HG02610 (cell line): Measurements from ENCODE around the gene ODAD4.
A peak's percentile ranks its signal among the peaks of the same experiment; 100 is the strongest.

Source experiments
- ATAC-seq: cut with Tn5 transposase; IDR thresholded peaks from one replicate; pipeline ENCODE4 v1.9.1; 2021; ENCODE audit warnings: mild to moderate bottlenecking, moderate library complexity; ENCODE audit not compliant: unreplicated experiment

ODAD4 gene

DNA sequence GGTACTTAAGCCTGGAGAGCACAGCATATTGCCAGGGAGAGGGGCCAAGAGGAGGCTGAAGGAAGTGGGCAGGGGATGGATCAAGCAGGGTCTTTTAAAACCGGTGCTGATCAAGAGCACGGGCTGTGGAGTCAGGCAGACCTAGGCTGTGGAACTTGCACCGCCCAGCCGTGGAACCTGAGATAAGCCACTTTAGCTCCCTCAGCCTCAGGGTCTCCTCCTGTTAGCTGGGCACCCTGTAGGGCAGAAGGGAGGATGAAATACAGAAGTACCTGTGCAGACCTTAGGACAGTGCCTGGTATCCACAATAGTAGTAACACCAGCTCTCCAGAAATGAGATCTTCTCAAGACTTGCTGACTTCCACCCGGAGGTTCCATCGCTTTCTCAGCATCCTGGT lies 9.3 kb downstream of the ODAD4 start:
- no peak for ATAC-seq

DNA sequence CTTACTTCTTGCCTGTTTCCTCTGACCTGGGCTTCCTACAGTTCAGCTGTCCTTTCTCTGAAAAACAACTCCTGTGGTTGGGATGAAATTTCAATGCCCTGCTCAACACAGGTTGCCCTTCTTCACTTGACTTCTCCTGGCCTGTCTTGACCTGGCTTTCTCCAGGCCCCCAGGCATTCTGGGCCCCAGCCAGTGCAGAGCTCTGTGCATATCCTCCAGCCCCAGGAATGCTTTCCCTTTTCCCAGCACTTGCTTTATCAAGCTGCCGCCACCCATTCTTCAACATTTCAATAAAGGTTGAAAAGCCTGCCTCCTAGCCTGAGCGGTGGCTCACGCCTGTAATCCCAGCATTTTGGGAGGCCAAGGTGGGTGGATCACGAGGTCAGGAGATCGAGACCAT lies 10.8 kb downstream of the ODAD4 start:
- no peak for ATAC-seq

DNA sequence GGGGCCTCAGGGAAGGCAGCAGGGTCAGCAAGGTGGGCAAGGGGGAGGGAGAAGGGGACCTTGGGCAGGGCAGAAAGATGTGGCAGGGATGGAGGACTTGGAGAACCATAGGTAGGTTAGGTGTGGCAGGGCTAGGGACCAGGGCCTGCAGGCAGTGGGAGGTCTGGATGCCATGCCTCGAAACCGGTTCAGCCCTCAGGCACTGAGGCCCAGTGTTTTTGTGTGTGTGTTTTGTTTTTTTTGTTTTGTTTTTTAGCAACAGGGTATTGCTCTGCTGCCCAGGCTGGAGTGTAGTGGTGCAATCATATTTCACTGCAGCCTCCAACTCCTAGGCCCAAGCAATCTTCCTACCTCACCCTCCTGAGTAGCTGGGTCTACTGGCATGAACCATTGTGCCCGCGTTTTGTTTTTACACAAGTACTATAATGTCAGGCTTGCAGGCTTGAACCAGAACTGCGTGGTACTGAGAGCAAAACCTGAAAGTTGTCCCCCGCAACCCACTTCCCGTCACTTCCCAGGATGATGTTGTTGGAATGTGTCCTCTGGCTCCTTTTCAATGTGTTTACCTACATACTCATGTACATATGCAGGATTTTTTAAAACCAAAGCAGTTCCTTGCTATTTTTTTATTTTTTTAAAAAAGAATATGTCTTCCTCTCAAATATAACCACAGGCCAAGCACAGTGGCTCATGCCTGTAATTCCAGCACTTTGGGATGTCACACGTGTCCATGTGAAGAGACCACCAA lies 12.4 kb downstream of the ODAD4 start:
- ATAC-seq, result no peak

DNA sequence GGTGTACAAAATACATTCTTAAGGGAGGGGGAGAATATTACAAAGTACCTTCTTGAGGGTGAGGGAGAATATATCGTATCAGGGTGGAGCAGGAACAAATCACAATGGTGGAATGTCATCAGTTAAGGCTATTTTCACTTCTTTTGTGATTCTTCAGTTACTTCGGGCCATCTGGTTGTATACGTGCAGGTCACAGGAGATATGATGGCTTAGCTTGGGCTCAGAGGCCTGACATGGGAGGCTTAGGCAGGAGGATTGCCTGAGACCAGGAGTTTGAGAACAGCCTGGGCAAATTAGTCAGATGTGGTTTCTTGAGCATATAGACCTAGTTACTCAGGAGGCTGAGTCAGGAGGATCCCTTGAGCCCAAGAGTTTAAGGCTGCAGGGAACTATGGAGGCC lies 13.1 kb downstream of the ODAD4 start:
- ATAC-seq, result no peak

DNA sequence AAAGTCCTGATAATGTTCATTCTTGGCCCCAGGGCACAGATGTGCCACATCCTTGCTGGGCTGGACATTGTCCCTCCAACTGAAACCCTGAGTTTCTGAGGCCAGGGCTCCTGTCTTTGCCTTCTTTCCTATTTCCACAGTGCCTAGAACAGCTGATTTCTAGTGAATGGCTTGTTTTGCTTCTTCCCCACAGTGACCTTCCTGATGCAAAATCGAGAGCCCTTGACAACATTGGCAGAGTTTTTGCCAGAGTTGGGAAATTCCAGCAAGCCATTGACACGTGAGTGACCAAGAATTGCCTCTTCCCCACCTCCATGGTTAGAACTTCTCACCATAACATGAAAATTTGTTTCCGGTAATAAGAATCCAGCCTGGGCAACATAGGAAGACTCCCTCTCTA lies 14.5 kb downstream of the ODAD4 start:
- no peak for ATAC-seq

DNA sequence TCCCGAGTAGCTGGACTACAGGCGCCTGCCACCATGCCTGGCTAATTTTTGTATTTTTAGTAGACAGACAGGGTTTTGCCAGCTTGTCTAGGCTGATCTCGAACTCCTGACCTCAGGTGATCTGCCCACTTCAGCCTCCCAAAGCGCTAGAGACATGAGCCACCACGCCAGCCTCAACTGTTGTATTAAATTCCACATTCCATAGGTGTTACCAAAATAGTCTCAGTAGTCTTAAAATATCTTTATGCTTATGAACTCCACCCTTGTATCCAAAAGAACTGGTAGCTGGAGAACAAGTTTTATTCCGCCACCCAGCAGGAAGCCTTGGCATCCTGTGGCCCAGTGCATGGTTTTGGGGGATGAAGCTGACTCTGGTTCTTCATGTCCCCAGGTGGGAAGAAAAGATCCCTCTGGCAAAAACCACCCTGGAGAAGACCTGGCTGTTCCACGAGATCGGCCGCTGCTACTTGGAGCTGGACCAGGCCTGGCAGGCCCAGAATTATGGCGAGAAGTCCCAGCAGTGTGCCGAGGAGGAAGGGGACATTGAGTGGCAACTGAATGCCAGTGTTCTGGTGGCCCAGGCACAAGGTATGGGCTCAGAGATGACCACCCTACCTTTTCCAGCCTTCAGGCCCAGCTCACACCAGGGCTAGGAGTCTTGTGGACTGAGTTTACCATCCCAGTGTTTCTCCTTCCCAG lies 18.5 kb downstream of the ODAD4 start:
- no peak for ATAC-seq

DNA sequence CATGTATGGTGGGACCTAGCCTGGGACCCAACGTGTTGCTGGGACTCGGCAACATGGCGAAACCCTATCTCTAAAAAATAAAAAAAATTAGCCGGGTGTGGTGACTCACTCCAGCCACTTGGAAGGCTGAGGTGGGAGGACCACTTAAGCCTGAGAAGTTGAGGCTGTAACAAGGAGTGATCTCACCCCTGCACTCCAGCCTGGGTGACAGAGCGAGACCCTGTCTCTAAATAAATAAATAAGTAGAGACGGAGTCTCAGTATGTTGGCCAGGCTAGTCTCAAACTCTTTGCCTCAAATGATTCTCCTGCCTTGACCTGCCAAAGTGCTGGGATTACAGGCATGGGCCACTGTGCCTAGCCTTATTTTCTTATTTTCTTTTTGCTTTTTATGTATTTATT lies 26.1 kb downstream of the ODAD4 start:
- ATAC-seq, result no peak

DNA sequence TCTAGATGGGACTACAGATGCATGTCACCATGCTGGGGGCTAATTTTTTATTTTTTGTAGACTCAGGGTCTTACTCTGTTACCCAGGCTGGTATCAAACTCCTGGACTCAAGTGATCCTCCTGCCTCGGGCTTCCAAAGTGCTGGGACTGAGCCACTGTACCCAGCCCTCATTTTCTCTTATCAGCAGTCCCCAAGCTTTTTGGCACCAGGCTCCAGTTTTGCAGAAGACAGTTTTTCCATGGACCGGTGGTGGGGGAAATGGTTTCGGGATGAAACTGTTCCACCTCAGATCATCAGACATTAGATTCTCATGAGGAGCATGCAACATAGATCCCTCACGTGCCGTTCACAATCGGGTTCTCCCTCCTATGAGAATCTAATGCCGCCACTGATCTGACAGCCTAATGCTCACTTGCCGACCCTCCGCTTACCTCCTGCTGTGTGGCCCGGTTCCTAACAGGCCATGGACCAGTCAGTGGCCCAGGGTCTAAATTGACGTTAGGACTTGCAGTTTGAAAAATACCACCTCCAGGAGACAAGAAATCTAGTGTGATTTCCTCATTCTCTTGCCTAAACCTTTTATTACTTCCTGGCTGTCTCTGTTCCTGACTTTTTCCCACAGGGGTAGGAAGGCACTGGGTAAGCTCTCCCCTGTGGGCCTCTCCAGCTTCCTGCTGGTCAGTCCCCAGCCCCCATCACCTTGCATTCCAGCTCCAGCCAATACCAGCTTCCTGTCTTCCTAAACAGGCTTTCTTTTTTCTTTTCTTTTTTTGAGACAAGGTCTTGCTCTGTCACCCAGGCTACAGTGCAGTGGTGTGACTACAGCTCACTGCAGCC lies 26.8 kb downstream of the ODAD4 start:
- ATAC-seq, result no peak

DNA sequence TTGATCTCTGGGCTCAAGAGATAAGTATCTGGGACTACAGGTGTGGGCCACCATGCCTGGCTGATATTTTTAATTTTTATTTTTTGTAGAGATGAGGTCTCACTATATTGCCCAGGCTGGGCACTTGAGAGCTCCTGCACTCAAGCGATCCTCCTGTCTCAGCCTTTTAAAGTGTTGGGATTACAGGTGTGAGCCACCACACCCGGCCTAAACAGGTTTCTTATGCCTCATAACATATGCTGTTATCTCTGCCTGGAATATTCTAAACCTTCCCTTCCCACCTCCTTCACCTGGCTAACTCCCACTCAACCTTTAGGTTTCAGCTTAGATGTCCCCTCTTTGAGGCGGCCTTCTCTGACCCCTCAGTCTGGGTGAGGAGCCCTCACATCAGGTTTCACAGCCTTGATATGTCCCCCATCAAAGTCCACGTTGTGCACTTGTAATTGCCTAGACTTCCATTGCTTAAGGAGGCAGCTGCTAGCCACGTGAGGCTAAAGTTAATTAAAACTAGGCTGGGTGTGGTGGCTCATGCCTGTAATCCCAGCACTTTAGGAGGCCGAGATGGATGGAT lies 27.5 kb downstream of the ODAD4 start:
- no peak for ATAC-seq

DNA sequence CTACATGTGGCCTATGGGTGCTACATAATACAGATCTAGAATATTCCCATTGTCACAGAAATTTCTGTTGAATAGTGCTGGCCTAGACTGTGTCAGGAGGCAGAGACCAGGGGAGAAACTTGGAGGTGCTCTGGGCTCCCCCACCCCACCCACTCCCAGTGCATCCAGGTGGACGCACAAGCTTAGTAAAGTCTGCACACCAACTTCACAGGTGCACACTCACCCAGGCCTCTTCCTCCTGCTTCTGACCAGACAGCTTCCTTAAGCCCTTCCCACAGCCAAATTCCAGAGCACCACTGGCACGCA lies 28.6 kb downstream of the ODAD4 start:
- ATAC-seq, result no peak

DNA sequence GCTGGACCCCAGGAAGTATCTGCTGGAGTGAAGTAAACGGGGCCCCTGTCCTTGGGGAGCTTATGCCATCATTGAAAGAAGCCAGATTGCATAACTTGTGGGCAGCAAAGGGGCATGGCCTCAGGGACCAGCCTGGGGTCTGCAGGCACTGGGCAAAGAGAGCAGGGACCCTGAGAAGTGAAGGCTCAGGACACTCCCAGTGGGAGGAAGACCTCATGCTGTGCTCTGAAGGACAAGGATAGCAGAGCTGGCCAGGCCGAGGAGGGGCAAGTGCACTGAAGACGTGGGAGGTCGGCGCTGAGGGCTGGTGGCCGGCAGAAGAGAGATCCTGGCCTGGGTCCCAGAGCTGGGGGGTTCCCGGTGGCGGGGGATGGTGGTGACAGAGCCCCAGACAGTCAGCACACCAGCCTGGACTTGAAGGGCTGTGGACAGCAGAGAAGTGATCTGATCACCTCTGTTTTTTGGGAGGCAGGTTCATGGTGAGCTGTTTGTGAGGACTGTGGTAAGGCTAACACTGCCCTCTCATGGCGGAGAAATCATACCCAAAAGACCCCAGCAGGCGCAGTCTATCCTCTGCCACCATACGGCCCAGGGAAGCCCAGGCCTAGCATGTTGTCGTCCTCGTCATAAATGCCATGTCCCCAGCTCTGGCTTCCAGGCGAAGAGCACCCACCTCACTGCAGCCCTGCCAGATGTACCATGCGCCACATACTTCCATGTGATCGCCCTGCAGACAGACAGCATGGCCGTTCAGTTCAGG lies 29.1 kb downstream of the ODAD4 start:
- ATAC-seq, result no peak

DNA sequence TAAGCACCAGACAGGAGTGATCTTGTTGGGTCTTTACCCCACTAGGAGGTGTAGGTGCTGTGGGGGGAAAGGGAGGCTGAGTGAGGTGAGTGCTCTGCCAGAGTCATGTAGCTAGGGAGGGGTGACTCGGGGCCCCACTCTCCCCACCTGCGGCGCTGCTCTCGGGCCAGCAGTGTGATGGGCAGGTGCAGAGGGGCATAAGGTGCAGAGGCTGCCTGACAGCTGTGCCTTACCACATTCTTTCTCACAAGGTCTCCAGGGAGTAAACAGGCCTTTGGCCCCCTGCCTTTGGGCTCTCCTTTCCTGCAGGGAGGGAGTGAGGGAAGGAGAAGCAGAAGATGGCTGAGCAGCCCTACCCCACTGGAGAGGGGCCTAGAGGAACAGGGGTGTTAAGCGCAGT lies 31.7 kb downstream of the ODAD4 start:
- ATAC-seq, result no peak

DNA sequence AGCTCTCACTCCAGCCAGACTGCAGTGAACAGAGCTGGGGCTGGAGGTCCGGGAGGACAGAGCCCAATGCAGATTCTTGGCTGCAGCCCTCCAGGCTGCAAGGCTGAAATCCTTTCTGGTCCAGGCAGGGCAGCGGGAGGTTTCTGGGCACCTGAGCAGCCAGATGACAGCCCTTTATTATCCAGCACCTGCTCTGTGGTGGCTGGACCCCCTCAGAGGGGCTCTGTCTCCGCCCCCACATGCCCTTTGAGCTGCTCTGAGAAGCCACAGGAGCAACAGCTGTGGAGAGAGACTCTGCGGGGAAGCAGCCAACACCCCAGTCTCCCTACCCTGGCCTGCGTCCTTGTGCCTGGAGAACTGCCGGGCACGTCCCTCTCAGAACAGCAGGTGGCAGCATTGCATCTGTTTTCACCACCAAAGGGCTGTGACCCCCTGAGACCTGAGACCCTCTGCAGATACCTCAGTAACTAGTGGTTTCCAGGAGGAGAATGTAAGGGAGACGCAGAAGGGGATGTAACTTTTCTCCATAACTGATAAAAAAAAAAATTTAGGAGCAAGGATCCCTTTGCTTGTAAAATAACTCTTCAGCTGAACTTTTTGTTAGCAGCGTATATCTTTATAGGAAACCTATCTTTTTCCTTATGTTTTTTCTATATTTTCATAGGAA lies 32.5 kb downstream of the ODAD4 start:
- no peak for ATAC-seq

DNA sequence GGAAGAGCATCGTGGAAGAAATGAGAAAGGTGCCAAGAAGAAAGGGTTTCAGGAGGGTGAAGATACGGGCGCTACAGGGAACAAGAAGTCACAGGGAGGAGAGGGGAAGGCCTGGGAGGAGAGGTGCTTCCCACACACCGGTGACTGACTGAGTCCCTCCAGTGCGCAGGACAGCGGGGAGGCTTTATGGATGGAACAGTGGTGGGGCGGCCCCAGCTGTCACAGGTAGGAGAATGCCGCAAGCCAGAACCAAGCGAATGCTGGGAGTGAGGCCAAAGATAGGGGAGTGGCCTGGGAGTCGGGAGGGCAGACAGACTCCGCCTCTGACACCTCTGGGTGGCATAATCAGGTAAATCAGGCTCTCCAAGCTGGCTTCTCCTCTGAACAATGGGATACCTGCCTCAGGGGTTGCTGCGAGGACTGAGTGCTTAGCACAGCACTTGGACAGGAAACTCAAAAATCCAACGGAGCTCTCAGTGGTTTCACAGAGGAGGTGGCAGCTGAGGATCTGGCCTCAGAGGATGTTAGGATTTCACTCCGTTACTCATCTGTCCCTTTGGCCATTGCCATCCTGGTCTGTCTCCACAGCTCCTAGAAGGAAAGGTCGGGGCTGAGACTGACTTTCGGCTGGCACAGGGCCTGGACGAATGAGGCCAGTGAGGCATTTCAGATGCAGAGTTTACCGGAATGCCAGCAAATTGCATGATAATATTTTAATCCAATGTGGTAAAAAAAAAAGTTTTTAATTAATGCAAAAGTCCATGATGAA lies 35.5 kb downstream of the ODAD4 start:
- ATAC-seq, result peak; percentile 53

DNA sequence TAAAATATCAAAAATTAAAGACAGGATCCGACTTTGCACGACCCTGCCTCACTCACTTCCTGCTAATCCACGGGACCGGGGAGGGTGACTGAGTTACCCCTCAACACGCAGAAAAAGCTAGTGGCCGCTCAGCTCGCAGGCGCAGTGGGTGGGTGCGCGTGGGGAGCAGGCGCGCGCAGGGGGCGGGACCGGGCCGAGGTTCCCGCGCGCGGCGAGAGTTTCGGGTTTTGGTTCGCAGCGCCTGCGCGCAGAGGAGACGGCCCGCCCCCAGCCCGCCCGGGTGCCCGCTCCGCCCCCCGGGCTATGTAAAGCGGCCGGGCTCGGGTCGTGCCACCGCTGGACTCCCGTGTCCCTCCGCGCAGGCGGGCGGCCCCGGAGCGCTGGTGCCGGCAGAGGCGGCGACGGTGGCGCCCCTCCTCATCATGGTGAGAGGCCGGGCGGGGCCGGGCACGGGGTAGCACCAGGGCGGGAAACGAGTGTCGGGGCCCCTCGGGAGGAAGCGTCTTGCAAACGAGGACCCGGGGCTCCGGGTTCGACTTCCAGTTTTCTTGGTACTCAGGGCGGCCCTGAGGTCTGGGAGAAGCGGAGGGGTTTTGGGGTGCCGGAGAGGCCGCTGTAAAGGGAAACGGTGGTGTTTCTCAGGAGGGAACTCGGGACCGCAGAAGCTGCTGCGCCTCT lies 36.2 kb downstream of the ODAD4 start, which contains the start of gene CNP:
Gene CNP (plus strand): TSS at position 333 of the 678 bp plus-strand sequence. CDS start 90 bp downstream, at position 423.
- ATAC-seq, result peak; percentile 57

DNA sequence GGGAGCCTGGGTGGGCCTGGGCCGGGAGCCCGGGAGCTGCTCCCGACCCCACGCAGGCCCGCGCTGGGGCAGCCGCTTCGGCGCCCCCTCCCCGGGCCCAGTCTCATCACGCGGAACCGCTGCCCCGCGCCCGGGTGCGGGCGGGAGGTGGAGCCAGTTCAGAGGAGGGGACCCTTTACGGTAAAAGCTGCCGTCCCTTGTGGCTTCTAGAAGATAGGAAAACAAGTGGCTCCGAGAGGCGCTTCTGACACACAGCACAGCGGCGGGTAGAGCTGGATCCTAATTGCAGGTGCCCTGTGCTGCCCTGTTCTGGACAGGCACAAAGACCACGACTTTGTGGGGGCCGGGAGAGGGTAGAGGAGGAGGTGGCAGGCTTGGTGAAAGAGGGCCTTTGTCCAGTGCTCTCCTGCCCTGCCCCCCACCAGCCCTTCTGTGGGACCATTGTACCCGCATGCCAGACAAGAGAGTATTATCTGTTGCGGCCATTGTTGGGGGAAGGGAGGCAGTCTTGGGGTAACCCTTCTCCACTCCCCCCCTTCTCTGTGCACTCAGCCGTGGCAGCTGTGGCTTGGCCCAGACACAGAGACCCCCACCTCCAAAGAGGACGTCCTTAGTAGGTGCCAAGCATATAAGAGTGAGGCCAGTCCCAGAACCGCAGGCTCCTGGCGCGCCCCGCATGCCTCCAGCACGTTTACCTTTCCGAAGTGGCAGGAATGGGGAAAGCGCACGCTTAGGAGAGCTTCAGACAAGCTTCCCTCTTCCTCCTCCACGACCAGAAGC lies 36.9 kb downstream of the ODAD4 start:
- ATAC-seq, result no peak

DNA sequence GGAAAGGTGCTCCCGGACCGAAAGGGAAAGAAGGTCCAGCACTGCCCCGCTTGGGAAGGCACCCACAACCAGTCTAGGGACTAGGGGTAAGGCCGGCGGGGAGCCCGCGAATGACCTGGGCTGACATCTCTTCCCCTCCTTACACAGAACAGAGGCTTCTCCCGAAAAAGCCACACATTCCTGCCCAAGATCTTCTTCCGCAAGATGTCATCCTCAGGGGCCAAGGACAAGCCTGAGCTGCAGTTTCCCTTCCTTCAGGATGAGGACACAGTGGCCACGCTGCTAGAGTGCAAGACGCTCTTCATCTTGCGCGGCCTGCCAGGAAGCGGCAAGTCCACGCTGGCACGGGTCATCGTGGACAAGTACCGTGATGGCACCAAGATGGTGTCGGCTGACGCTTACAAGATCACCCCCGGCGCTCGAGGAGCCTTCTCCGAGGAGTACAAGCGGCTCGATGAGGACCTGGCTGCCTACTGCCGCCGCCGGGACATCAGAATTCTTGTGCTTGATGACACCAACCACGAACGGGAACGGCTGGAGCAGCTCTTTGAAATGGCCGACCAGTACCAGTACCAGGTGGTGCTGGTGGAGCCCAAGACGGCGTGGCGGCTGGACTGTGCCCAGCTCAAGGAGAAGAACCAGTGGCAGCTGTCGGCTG lies 37.6 kb downstream of the ODAD4 start:
- no peak for ATAC-seq

DNA sequence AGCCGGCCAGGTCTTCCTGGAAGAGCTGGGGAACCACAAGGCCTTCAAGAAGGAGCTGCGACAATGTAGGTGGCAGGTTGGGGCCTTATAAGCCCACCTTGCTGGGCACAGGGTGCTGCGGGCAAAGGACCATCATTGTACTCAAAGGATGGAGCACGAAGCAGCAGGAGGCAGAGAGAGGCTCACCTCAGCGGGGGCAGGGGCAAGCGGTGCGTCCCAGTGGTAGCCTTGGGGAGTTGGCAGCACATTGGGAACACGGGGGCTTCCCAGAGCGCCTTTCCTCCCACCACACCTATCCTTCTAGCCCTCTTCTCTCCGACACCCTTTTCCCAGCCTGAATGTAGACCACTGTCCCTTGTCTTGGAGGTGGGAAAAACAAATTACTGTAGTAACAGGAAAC lies 38.3 kb downstream of the ODAD4 start:
- no peak for ATAC-seq
